22Rv1 (cell line): Measurements from ENCODE around the gene TXNDC12.
"Not testable (repeated sequence)": the region's sequence is repeated elsewhere in the genome, so short reads cannot be mapped to it uniquely, and the experiment has no call there.

ENCODE experiments used
- H3K27ac ChIP-seq: fragments of 450-650 bp; 2 replicates; pipeline ENCODE4 v1.5.1; 2017
- CTCF ChIP-seq: fragments of 450-650 bp; IDR thresholded peaks from 2 replicates; pipeline ENCODE4 v1.5.1; 2017; ENCODE audit warnings: mild to moderate bottlenecking
- ZFX ChIP-seq: fragments of 450-650 bp; IDR thresholded peaks from 2 replicates; pipeline ENCODE4 v1.6.1; 2017; ENCODE audit warnings: antibody characterized with exemption, borderline replicate concordance

The TXNDC12 gene

GRCh38 chr1:52056937-52057231 lies 1.9 kb upstream of the TXNDC12 start:
- H3K27ac ChIP-seq, result peak overlapping the region; percentile 99
- TF ChIP-seq ZFX, result no peak
- no peak for TF ChIP-seq CTCF

GRCh38 chr1:52056163-52056936 lies 1.4 kb upstream of the TXNDC12 start, which contains the start of gene BTF3L4:
TSS of gene BTF3L4 (plus strand) at chr1:52056295. CDS start at chr1:52059848, 3,553 bp downstream.
- H3K27ac ChIP-seq, result peak within 1 kb of the TSS; percentile 99

GRCh38 chr1:52055866-52056162 lies 823 bp upstream of the TXNDC12 start:
- TF ChIP-seq ZFX (no peak), CTCF (no peak)
- H3K27ac ChIP-seq, result peak overlapping the region; percentile 99

More at GRCh38 chr1:52056163-52056936, 1.4 kb upstream of the TXNDC12 start, which contains the start of gene BTF3L4:
- TF ChIP-seq ZFX, result no peak
- no peak for TF ChIP-seq CTCF

- peak overlapping the region; percentile 99 for H3K27ac ChIP-seq
- TF ChIP-seq CTCF, result no peak
Measured at GRCh38 chr1:52054496-52055065, 410 bp downstream of the TXNDC12 start.

- H3K27ac ChIP-seq, result peak overlapping the region; percentile 99
- TF ChIP-seq ZFX (no peak), CTCF (no peak)
Measured at GRCh38 chr1:52053862-52054261, 1.1 kb downstream of the TXNDC12 start.

- not testable (repeated sequence) for H3K27ac ChIP-seq
Measured at GRCh38 chr1:52049337-52049736, 5.7 kb downstream of the TXNDC12 start.

- not testable (repeated sequence) for H3K27ac ChIP-seq
Measured at GRCh38 chr1:52045666-52046195, 9.3 kb downstream of the TXNDC12 start.

- no peak overlapping the region for H3K27ac ChIP-seq
- TF ChIP-seq ZFX (no peak), CTCF (no peak)
Measured at GRCh38 chr1:52045236-52045635, 9.8 kb downstream of the TXNDC12 start.
